Left lung (tissue), 10 donors: ENCODE results near the gene NEURL1B. TPM values are rescaled to one million over a fixed set of nuclear protein-coding genes. Genes with fewer than 3 reads are reported as not detected.

Source experiments
- ATAC-seq: fragments of 200-7000 bp; cut with Tn5 transposase; one replicate; pipeline ENCODE4 v1.9.1; 2020; ENCODE audit warnings: moderate library complexity
- DNase-seq, 4 donors: peaks; one replicate each; pipeline ENCODE4 v3.0.0-alpha.2; 2013 to 2020
- H3K27ac ChIP-seq, 2 donors: fragments of 200-600 bp; sonication (generic) in 1 of 2; one replicate each; pipeline versions ENCODE4 v1.5.0 to v1.8.0; 2020 to 2021
- H3K27me3 ChIP-seq, 2 donors: fragments of 200-600 bp; sonication (generic) in 1 of 2; one replicate each; pipeline versions ENCODE4 v1.5.0 to v1.8.0; 2020 to 2021
- H3K36me3 ChIP-seq, 2 donors: fragments of 200-600 bp; sonication (generic) in 1 of 2; one replicate each; pipeline versions ENCODE4 v1.5.0 to v1.8.0; 2020 to 2021
- H3K4me1 ChIP-seq, 2 donors: fragments of 200-600 bp; one replicate each; pipeline ENCODE4 v1.8.0; 2021
- H3K4me3 ChIP-seq, 2 donors: fragments of 200-600 bp; sonication (generic) in 1 of 2; one replicate each; pipeline versions ENCODE4 v1.5.0 to v1.8.0; 2020 to 2021; ENCODE audit warnings: mild to moderate bottlenecking in 1 of 2
- H3K9me3 ChIP-seq, 2 donors: fragments of 200-600 bp; sonication (generic) in 1 of 2; one replicate each; pipeline versions ENCODE4 v1.5.0 to v1.8.0; 2020 to 2021
- intact Hi-C, 2 donors: fragments of 100-400 bp; cut with DNase I; formaldehyde crosslinking; loops; one replicate each; pipeline versions ENCODE4 v1.11.2 to v1.14.2; 2022
- polyA plus RNA-seq, 6 donors: library from polyadenylated mRNA; unstranded; fragments of 120-200 nt; gene quantifications; one replicate each; pipeline ENCODE4 v1.2.1, GENCODE V29; 2013; ENCODE audit not compliant: insufficient read length in 6 of 6
- total RNA-seq, 2 donors: library from RNA; stranded (reverse); fragmentation: NEBNext Ultra II Directional; extraction: Animal tissue kit (Norgen Biotek cat#: 25700); gene quantifications; one replicate each; pipeline ENCODE4 v1.2.1, GENCODE V29; 2021
- TF ChIP-seq, protein P1 (sequence below), 2 donors: fragments of 200-600 bp; sonication (generic) in 1 of 2; IDR thresholded peaks; one replicate each; pipeline versions ENCODE4 v1.5.0 to v1.8.0; 2021; ENCODE audit warnings: antibody characterized with exemption in 2 of 2
- donor health status: DM: no; HTN: yes; CAD: no.
- donor health status: DM: no; HTN: no; CAD: no.

The NEURL1B gene
- total and polyA plus RNA-seq, 8 donors, result 11.8 to 34.1 (median 29.1) TPM

GRCh38 chr5:172634106-172634899 is 6.8 kb upstream of the NEURL1B start:
- no peaks in the 10 kb centered on the region for H3K9me3 ChIP-seq
- no peak overlapping the region for H3K4me3 ChIP-seq
- TF ChIP-seq, protein P1, sequence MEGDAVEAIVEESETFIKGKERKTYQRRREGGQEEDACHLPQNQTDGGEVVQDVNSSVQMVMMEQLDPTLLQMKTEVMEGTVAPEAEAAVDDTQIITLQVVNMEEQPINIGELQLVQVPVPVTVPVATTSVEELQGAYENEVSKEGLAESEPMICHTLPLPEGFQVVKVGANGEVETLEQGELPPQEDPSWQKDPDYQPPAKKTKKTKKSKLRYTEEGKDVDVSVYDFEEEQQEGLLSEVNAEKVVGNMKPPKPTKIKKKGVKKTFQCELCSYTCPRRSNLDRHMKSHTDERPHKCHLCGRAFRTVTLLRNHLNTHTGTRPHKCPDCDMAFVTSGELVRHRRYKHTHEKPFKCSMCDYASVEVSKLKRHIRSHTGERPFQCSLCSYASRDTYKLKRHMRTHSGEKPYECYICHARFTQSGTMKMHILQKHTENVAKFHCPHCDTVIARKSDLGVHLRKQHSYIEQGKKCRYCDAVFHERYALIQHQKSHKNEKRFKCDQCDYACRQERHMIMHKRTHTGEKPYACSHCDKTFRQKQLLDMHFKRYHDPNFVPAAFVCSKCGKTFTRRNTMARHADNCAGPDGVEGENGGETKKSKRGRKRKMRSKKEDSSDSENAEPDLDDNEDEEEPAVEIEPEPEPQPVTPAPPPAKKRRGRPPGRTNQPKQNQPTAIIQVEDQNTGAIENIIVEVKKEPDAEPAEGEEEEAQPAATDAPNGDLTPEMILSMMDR (IDR thresholded peaks at IDR 0.05), result no peak
- intact Hi-C loops, result no loop called here
- H3K27me3 ChIP-seq, result peaks cover 0 to 7% of the 10 kb centered on the region in 2 donors
- H3K36me3 ChIP-seq, result no peaks in the 10 kb centered on the region
- H3K27ac ChIP-seq, result no peak overlapping the region
- DNase-seq (no peak), ATAC-seq (no peak)
- H3K4me1 ChIP-seq, result no peaks in the 10 kb centered on the region

GRCh38 chr5:172635038-172635437 is 6.0 kb upstream of the NEURL1B start:
- no peak overlapping the region for H3K4me3 ChIP-seq
- intact Hi-C loops, result no loop called here
- peaks cover 0 to 11% of the 10 kb centered on the region in 2 donors for H3K27me3 ChIP-seq
- ATAC-seq, result no peak
- H3K4me1 ChIP-seq, result no peaks in the 10 kb centered on the region
- H3K27ac ChIP-seq, result no peak overlapping the region
- TF ChIP-seq, protein P1 (IDR thresholded peaks at IDR 0.05), result no peak
- no peaks in the 10 kb centered on the region for H3K9me3 ChIP-seq
- no peak for DNase-seq
- H3K36me3 ChIP-seq, result no peaks in the 10 kb centered on the region

DNA sequence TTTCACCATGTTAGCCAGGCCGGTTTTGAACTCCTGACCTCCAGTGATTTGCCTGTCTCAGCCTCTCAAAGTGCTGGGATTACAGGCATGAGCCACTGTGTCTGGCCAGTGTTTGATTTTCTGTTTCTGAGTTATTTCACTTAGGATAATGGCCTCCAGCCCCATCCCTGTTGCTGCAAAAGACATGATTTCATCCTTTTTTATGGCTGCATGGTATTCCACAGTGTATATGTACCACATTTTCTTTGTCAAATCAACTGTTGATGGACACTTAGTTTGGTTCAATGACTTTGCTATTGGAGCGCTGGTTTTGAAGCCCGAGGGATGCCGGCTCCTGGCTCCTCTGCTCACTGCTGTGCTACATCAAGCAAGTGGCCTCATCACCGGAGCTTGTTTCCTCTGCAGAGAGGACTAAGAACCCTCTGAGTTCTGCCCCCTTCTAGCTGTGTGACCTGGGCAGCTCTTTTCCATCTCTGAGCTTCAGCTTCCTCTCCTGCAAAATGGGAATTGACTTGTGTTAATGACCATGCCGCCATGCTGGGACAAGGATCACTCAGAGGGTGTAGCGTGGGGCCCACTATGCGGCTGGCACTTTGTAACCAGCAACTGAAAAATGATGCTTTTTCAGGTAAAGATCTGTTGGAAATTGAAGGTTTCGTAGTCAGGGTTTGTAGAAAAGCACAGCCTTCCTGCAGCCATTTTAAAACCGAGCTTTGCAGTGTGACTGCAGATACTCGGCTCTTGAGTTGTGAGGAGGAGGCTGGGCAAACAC is 4.6 kb upstream of the NEURL1B start:
- intact Hi-C loops, result no loop called here
- ATAC-seq (no peak), DNase-seq (no peak)
- no peaks in the 10 kb centered on the region for H3K9me3 ChIP-seq
- H3K4me3 ChIP-seq, result no peak overlapping the region
- no peaks in the 10 kb centered on the region for H3K36me3 ChIP-seq
- H3K27me3 ChIP-seq, result peaks cover 0 to 25% of the 10 kb centered on the region in 2 donors
- TF ChIP-seq, protein P1 (IDR thresholded peaks at IDR 0.05), result no peak
- H3K4me1 ChIP-seq, result peaks cover 5 to 12% of the 10 kb centered on the region in 2 donors
- H3K27ac ChIP-seq, result no peak overlapping the region

DNA sequence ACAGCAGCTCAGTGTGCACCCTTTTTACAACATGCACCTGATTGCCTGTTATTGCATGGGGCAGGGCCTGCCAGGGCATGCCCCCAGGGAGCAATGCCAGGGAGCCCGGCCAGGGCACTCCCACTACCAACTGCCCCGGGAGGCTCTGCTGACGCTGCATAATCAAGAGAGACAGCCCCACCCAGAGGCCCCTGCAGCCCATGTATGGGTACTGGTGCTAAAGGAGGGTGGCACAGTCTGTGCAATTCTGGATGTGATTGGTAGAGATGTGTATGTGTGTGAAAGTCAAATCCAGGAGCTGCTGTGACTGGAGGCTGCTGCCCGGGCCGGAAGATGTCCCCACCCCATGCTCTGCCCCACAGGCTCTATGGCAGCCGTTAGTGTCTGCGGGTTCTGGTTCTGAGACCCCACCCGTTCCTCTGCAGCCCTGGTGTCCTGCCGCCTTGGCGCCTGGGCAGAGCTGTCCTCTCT is 3.9 kb upstream of the NEURL1B start:
- H3K9me3 ChIP-seq, result no peaks in the 10 kb centered on the region
- peaks cover 8 to 19% of the 10 kb centered on the region in 2 donors for H3K4me1 ChIP-seq
- ATAC-seq (peak; percentile 47), DNase-seq (no peak)
- H3K4me3 ChIP-seq, result no peak overlapping the region
- no peaks in the 10 kb centered on the region for H3K36me3 ChIP-seq
- H3K27ac ChIP-seq, result no peak overlapping the region
- intact Hi-C loops, result no loop called here
- peaks cover 0 to 32% of the 10 kb centered on the region in 2 donors for H3K27me3 ChIP-seq
- TF ChIP-seq, protein P1 (IDR thresholded peaks at IDR 0.05), result no peak

- no peak for ATAC-seq
- intact Hi-C loops, result no loop called here
These were observed 3.3 kb upstream of the NEURL1B start for GRCh38 chr5:172637740-172638139.

More at GRCh38 chr5:172637740-172638139, 3.3 kb upstream of the NEURL1B start:
- Histone ChIP-seq H3K36me3 (no peaks in the 10 kb centered on the region), H3K4me1 (peaks cover 8 to 25% of the 10 kb centered on the region in 2 donors), H3K27ac (no peak overlapping the region), H3K4me3 (no peak overlapping the region), H3K9me3 (no peaks in the 10 kb centered on the region), H3K27me3 (peaks cover 0 to 38% of the 10 kb centered on the region in 2 donors)
- TF ChIP-seq, protein P1 (IDR thresholded peaks at IDR 0.05), result no peak
- no peak for DNase-seq
